Measurements from ENCODE around the gene THRA. TPM values are rescaled to one million over a fixed set of nuclear protein-coding genes. Genes with fewer than 3 reads are reported as not detected.

The THRA gene
- total and polyA plus RNA-seq, 9 of the 15 experiments (the other 6 are each of a cell fraction or from before 2014, with no cell fraction given): 0.34 to 23.4 (median 12.7) TPM

DNA sequence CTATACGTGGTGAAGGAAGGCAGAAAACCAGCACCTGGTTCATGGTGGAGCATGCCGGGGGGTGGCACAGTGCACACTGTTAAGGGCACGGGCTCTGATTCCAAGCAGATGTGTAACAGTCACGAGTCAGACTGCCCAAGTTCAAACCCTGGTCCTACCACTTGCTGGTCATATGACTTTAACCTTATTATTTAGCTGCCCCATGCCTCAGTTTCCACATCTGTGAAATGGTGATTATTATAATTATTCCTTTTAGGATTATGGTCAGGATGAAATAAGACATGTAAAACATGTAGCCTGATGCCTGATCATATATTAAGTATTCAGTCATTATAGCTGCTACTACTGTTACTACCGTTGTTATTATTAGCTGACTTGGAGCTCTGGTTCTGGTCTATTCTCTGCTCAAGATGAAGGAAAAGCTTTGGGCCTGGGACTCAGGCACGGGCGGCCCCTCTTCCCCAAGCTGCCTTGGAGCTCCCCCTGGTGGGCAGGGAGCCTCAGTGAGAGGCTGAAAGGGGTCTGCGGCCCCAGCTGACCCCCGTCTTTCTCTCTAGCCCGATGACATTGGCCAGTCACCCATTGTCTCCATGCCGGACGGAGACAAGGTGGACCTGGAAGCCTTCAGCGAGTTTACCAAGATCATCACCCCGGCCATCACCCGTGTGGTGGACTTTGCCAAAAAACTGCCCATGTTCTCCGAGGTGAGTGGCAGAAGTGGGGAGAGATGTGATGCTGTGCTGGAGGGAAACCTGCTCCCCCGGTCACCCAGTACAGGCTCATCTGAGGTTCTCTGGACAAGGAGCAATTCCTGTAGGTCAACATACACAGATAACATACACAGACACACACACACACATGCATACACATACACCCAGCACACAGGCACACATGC is 23.6 kb downstream of the THRA start (continued):
- TF ChIP-seq MTA1 (IDR thresholded peaks at IDR 0.05; ENCODE audit: borderline replicate concordance) (no peak), SP2 (IDR thresholded peaks at IDR 0.05; ENCODE audit: extremely low read depth, low read depth, low read length, poor library complexity, severe bottlenecking) (no peak), ZNF668 (CRISPR knock-in tag; IDR thresholded peaks at IDR 0.05) (no peak), RBM25 (IDR thresholded peaks at IDR 0.05; ENCODE audit: low read depth, low read length, severe bottlenecking) (peak; percentile 83), PRMT5 (CRISPR knock-in tag; IDR thresholded peaks at IDR 0.05) (no peak), XRCC4 (IDR thresholded peaks at IDR 0.05; ENCODE audit: extremely low read depth, insufficient read depth, insufficient read length) (no peak), RFX5 (IDR thresholded peaks at IDR 0.05; ENCODE audit: low read depth, low read length) (no peak), ELF1 (tag; IDR thresholded peaks at IDR 0.05) (no peak), DNMT1 (IDR thresholded peaks at IDR 0.05) (no peak), ZNF354B (CRISPR knock-in tag; IDR thresholded peaks at IDR 0.05) (no peak), MAZ (CRISPR knock-in tag; conservative IDR thresholded peaks at IDR 0.05 in 1 of 2, IDR thresholded peaks at IDR 0.05 in 1 of 2) (peak in 1 of 2 experiments; percentile 54; a peak in 1 of 4 replicates), KDM4B (IDR thresholded peaks at IDR 0.05; ENCODE audit: borderline replicate concordance in 2 of 2, low read depth in 1 of 2) (no peak), E2F3 (CRISPR knock-in tag; IDR thresholded peaks at IDR 0.05) (no peak)
- TF ChIP-seq, protein P1, sequence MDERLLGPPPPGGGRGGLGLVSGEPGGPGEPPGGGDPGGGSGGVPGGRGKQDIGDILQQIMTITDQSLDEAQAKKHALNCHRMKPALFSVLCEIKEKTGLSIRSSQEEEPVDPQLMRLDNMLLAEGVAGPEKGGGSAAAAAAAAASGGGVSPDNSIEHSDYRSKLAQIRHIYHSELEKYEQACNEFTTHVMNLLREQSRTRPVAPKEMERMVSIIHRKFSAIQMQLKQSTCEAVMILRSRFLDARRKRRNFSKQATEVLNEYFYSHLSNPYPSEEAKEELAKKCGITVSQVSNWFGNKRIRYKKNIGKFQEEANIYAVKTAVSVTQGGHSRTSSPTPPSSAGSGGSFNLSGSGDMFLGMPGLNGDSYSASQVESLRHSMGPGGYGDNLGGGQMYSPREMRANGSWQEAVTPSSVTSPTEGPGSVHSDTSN (CRISPR knock-in tag; IDR thresholded peaks at IDR 0.05; ENCODE audit: low read depth): no peak
- TF ChIP-seq, protein P1 (tag; conservative IDR thresholded peaks at IDR 0.05; ENCODE audit: low read depth): no peak
- TF ChIP-seq, protein P2, sequence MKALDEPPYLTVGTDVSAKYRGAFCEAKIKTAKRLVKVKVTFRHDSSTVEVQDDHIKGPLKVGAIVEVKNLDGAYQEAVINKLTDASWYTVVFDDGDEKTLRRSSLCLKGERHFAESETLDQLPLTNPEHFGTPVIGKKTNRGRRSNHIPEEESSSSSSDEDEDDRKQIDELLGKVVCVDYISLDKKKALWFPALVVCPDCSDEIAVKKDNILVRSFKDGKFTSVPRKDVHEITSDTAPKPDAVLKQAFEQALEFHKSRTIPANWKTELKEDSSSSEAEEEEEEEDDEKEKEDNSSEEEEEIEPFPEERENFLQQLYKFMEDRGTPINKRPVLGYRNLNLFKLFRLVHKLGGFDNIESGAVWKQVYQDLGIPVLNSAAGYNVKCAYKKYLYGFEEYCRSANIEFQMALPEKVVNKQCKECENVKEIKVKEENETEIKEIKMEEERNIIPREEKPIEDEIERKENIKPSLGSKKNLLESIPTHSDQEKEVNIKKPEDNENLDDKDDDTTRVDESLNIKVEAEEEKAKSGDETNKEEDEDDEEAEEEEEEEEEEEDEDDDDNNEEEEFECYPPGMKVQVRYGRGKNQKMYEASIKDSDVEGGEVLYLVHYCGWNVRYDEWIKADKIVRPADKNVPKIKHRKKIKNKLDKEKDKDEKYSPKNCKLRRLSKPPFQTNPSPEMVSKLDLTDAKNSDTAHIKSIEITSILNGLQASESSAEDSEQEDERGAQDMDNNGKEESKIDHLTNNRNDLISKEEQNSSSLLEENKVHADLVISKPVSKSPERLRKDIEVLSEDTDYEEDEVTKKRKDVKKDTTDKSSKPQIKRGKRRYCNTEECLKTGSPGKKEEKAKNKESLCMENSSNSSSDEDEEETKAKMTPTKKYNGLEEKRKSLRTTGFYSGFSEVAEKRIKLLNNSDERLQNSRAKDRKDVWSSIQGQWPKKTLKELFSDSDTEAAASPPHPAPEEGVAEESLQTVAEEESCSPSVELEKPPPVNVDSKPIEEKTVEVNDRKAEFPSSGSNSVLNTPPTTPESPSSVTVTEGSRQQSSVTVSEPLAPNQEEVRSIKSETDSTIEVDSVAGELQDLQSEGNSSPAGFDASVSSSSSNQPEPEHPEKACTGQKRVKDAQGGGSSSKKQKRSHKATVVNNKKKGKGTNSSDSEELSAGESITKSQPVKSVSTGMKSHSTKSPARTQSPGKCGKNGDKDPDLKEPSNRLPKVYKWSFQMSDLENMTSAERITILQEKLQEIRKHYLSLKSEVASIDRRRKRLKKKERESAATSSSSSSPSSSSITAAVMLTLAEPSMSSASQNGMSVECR (CRISPR knock-in tag; IDR thresholded peaks at IDR 0.05): no peak
- TF ChIP-seq, protein P3, sequence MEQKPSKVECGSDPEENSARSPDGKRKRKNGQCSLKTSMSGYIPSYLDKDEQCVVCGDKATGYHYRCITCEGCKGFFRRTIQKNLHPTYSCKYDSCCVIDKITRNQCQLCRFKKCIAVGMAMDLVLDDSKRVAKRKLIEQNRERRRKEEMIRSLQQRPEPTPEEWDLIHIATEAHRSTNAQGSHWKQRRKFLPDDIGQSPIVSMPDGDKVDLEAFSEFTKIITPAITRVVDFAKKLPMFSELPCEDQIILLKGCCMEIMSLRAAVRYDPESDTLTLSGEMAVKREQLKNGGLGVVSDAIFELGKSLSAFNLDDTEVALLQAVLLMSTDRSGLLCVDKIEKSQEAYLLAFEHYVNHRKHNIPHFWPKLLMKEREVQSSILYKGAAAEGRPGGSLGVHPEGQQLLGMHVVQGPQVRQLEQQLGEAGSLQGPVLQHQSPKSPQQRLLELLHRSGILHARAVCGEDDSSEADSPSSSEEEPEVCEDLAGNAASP (IDR thresholded peaks at IDR 0.05): no peak; the same call in 1 of the 2 replicates
- TF ChIP-seq, protein P4, sequence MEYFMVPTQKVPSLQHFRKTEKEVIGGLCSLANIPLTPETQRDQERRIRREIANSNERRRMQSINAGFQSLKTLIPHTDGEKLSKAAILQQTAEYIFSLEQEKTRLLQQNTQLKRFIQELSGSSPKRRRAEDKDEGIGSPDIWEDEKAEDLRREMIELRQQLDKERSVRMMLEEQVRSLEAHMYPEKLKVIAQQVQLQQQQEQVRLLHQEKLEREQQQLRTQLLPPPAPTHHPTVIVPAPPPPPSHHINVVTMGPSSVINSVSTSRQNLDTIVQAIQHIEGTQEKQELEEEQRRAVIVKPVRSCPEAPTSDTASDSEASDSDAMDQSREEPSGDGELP (CRISPR knock-in tag; IDR thresholded peaks at IDR 0.05; ENCODE audit: borderline replicate concordance): peak; percentile 32; the same call in 1 of the 2 replicates

Measured in K562 (cell line).